ENCODE data around the gene TANC2.

GRCh38 chr17:62970610-62971009 is 4.6 kb downstream of the TANC2 start:
- TF ChIP-seq, protein P1, sequence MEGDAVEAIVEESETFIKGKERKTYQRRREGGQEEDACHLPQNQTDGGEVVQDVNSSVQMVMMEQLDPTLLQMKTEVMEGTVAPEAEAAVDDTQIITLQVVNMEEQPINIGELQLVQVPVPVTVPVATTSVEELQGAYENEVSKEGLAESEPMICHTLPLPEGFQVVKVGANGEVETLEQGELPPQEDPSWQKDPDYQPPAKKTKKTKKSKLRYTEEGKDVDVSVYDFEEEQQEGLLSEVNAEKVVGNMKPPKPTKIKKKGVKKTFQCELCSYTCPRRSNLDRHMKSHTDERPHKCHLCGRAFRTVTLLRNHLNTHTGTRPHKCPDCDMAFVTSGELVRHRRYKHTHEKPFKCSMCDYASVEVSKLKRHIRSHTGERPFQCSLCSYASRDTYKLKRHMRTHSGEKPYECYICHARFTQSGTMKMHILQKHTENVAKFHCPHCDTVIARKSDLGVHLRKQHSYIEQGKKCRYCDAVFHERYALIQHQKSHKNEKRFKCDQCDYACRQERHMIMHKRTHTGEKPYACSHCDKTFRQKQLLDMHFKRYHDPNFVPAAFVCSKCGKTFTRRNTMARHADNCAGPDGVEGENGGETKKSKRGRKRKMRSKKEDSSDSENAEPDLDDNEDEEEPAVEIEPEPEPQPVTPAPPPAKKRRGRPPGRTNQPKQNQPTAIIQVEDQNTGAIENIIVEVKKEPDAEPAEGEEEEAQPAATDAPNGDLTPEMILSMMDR (IDR thresholded peaks at IDR 0.05): no peak
- TF ChIP-seq POLR2A (IDR thresholded peaks at IDR 0.05; ENCODE audit: low read depth) (no peak), EP300 (IDR thresholded peaks at IDR 0.05) (no peak)
